ENCODE data around the gene TRIM49.
"Not testable (repeated sequence)": the region's sequence is repeated elsewhere in the genome, so short reads cannot be mapped to it uniquely, and the experiment has no call there.

The TRIM49 gene, protein sequence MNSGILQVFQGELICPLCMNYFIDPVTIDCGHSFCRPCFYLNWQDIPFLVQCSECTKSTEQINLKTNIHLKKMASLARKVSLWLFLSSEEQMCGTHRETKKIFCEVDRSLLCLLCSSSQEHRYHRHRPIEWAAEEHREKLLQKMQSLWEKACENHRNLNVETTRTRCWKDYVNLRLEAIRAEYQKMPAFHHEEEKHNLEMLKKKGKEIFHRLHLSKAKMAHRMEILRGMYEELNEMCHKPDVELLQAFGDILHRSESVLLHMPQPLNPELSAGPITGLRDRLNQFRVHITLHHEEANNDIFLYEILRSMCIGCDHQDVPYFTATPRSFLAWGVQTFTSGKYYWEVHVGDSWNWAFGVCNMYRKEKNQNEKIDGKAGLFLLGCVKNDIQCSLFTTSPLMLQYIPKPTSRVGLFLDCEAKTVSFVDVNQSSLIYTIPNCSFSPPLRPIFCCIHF

DNA sequence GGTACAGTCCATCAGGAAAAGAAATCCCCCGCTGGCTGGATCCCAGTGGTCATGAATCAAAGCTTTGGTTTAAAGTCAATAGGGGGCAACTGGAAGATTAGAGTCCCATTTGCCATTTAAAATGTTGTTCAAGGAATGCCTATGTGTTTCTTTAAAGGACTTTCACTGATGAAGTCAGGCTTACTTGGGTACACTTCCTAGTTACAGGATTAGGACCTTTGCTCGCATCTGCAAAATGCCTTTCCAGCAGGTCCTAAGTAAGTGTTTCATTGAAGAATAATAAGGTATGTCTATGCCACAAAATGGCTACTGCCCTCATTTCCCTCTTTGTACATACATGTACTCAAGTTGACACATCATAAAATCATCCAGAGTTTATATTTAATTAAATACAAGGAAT, at the start of gene TRIM49:
Gene TRIM49, minus strand, starts transcription at position 101 of the 400 bp plus-strand sequence. CDS start 4,106 bp downstream, outside the sequence.
- DNase-seq (ENCODE audit: low read depth); H3K4me3 ChIP-seq (ENCODE audit: low read depth, low read length): not testable (repeated sequence)

DNA sequence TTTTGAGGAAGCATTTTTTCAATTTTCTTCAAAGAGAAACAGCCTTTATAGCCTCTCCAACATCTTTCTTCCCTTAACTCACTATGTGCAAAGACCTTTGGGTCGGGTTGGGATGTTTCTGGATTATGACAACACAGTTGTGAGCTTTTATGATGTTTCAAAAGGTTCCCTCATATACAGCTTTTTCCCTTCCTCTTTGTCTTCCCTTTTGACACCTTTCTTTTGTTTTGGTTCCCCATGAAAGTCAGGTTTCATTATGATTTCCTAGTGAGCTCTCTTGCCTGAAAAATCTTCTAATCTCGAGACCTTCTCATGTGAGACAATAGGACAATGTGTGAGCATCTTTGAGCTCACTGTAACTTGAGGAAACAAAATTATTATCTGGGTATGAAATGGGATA, 18.3 kb upstream of the TRIM49 start:
- H3K4me3 ChIP-seq (ENCODE audit: low read depth, low read length); DNase-seq (ENCODE audit: low read depth): not testable (repeated sequence)

DNA sequence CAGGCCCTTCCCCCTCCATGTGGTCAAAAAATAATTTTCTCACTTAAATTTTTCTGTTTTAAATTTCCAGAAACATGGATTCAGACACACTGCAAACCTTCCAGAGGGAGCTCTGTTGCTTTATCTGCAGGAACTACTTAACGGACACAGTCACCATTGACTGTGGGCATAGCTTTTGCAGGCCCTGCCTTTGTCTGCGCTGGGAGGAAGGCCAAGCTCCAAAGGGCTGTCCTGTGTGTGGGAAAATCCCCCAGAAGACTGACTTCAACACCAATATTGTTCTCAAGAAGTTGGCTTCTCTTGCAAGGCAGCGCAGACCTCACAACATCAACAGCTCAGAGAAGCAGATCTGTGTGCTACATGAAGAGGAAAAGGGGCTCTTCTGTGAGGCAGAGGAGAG, 11.6 kb upstream of the TRIM49 start:
- DNase-seq (ENCODE audit: low read depth); H3K4me3 ChIP-seq (ENCODE audit: low read depth, low read length): not testable (repeated sequence)

DNA sequence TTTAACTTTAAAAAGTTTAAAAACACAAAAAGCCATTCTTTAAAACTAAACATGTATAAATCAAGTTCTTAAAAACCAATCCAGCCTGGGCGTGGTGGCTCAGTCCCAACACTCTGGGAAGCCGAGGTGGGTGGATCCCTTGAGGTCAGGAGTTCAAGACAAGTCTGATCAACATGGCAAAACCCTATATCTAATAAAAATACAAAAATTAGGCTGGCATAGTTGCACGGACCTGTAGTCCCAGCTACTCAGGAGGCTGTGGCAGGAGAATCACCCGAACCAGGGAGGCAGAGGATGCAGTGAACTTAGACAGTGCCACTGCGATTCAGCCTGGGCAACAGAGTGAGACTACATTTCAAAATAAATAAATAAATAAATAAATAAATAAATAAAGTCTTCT, 5.2 kb upstream of the TRIM49 start:
- DNase-seq (ENCODE audit: low read depth); H3K4me3 ChIP-seq (ENCODE audit: low read depth, low read length): not testable (repeated sequence)

DNA sequence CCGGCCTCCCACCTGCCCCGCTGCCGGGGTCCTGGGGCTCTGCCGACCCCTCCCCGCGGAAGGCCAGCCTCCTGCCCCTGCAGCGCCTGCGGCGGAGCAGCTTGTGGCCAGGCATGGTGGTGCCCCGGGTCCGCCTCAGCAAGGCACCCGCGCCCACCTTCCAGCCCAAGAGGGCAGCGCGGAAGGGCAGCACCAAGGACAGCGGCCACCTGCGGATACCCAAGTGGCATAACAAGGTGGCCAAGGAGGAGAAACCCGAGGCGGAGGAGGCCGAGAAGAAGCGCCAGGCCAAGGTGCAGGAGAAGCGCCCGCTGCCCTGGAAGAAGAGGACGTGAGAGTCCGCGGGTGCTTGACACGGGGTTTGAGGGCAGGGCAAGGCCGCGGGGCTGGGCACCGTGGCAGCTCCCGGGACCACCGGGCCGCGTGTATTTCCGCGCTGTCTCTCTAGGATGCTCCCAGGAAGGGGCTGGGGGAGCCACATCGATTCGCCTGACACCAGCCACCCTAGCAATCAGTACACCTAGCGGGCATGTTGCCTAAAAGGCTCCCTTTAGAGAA, 20.8 kb downstream of the TRIM49 start:
- not testable (repeated sequence) for DNase-seq (ENCODE audit: low read depth)

DNA sequence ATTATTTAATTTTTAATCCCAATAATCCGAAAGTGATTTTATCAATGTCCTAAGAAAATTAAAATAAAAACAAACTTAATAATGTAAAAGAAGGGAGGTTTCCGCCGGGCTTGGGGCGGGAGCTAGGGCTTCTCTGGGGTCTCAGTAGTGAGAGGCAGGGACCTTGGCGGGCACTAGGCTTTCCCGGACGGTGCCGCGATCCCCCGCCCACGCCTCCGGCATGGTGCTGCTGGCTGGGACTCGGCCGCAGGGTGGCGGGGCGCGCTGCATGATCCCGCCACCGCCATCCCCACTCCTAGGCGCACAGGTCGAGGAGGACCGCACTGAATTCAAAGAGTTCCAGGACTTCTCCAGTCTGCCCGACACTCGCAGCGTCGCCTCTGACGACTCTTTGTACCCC, 22.6 kb downstream of the TRIM49 start:
- DNase-seq (ENCODE audit: low read depth): not testable (repeated sequence)

More for the DNA sequence above, 20.8 kb downstream of the TRIM49 start:
- not testable (repeated sequence) for H3K4me3 ChIP-seq (ENCODE audit: low read depth, low read length)

DNA sequence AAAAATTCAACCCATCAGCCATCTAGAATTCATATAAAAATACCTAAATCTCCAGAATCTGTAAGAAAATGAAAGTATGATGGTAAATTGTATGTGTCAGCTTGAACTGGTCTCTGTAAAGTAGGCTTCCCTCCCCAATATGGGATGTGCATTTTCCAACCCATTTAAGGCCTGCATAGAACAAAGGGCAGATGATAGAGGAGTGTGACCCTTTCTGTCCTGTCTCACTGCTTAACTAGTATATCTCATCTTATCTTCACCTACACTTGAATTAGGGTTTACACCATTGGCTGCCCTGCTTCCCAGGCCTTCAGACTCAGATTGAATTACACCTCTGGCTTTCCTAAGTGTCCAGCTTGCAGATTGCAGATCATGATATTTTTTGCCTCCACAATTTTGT, 57.6 kb downstream of the TRIM49 start:
- not testable (repeated sequence) for H3K4me3 ChIP-seq (ENCODE audit: low read depth, low read length); DNase-seq (ENCODE audit: low read depth)

More for the DNA sequence above, 22.6 kb downstream of the TRIM49 start:
- not testable (repeated sequence) for H3K4me3 ChIP-seq (ENCODE audit: low read depth, low read length)
